Astrocyte of the spinal cord (primary cell): ENCODE measurements around the gene VILL.
A peak's percentile ranks its signal among the peaks of the same experiment; 100 is the strongest.

ENCODE experiments used
- DNase-seq: peaks from one replicate; pipeline ENCODE4 v3.0.0; 2011; ENCODE audit warnings: low read depth, low spot score
- H3K4me3 ChIP-seq: 2 replicates; pipeline ENCODE4 v1.5.1; 2011; ENCODE audit warnings: low read depth, mild to moderate bottlenecking, low read length, moderate library complexity
- in situ Hi-C: cut with HindIII; loops from 2 replicates; pipeline ENCODE4 v1.10.0; 2017; ENCODE audit warnings: low sequenced_read_pairs
- TF ChIP-seq, protein P1 (sequence below): IDR thresholded peaks from 2 replicates; pipeline ENCODE4 v1.5.1; 2012; ENCODE audit warnings: low read depth, mild to moderate bottlenecking, low read length, inconsistent platforms

VILL gene

DNA sequence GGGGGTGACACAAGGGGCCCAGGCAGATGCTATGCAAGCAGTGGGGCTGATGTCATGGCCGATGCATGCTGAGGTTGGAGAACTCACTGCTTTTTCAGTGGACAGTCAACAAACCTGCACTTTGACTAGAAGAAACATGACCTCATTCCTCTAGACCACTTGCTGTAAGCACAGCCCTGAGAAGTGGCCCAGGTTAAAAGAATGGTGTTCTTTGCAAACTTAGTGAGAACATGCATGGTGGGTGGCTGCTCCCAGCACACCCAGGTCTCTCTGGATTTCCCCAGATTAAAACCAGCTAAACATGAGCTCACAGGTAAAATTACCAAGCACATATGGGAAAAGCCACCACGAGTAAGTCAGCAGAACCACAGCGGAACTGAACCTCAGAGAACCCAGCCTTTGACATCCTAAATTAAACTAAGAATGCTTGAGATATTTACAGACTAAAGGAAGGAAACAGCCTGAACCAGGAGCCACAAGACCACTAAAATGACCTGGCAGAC is 64.0 kb downstream of the VILL start:
- TF ChIP-seq, protein P1, sequence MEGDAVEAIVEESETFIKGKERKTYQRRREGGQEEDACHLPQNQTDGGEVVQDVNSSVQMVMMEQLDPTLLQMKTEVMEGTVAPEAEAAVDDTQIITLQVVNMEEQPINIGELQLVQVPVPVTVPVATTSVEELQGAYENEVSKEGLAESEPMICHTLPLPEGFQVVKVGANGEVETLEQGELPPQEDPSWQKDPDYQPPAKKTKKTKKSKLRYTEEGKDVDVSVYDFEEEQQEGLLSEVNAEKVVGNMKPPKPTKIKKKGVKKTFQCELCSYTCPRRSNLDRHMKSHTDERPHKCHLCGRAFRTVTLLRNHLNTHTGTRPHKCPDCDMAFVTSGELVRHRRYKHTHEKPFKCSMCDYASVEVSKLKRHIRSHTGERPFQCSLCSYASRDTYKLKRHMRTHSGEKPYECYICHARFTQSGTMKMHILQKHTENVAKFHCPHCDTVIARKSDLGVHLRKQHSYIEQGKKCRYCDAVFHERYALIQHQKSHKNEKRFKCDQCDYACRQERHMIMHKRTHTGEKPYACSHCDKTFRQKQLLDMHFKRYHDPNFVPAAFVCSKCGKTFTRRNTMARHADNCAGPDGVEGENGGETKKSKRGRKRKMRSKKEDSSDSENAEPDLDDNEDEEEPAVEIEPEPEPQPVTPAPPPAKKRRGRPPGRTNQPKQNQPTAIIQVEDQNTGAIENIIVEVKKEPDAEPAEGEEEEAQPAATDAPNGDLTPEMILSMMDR: no peak
- DNase-seq: peak; percentile 18
- in situ Hi-C loops: no loop called here
- H3K4me3 ChIP-seq: no peak overlapping the region
